HepG2 (cell line): Measurements from ENCODE around the gene NSFL1C. TPM values are rescaled to one million over a fixed set of nuclear protein-coding genes. Genes with fewer than 3 reads are reported as not detected.
A peak's percentile ranks its signal among the peaks of the same experiment; 100 is the strongest.

Experiments used
- FOXC1 ChIP-seq: sonication (generic); formaldehyde crosslinking; IDR thresholded peaks from 2 replicates; pipeline ENCODE4 v1.8.0; 2022; ENCODE audit warnings: mild to moderate bottlenecking, missing genetic modification reagents, borderline replicate concordance
- GFI1 ChIP-seq: sonication (generic); formaldehyde crosslinking; IDR thresholded peaks from 2 replicates; pipeline ENCODE4 v1.5.0; 2020; ENCODE audit warnings: missing genetic modification reagents, mild to moderate bottlenecking, borderline replicate concordance
- JUN ChIP-seq: sonication (generic); formaldehyde crosslinking; IDR thresholded peaks from 2 replicates; pipeline ENCODE4 v1.4.0; 2020; ENCODE audit warnings: mild to moderate bottlenecking, missing genetic modification reagents
- ZNF234 ChIP-seq: sonication (generic); formaldehyde crosslinking; conservative IDR thresholded peaks from 2 replicates; pipeline ENCODE4 v1.5.1; 2020; ENCODE audit warnings: mild to moderate bottlenecking, missing genetic modification reagents
- ZNF615 ChIP-seq: sonication (generic); formaldehyde crosslinking; IDR thresholded peaks from 2 replicates; pipeline ENCODE4 v1.5.0; 2020; ENCODE audit warnings: mild to moderate bottlenecking, missing genetic modification reagents, borderline replicate concordance
- polyA plus RNA-seq, 8 experiments: library from polyadenylated mRNA; depleted of rRNA in 3 of 8; stranded (reverse) in 7 of 8; unstranded in 1 of 8; fragments of >200 nt; fragmentation: Illumina TruSeq in 4 of 8; extraction: Trizol in 4 of 8; gene quantifications; 2 replicates each; pipeline versions ENCODE4 v1.2.1 to v1.2.3, GENCODE V29; 2011 to 2016; ENCODE audit warnings: low read depth in 4 of 8, missing spikeins in 1 of 8, mixed read lengths in 1 of 8; ENCODE audit not compliant: insufficient read depth in 1 of 8
- total RNA-seq, 5 experiments: library from RNA; depleted of rRNA; stranded (reverse); fragments of >200 nt; fragmentation: Illumina TruSeq; extraction: Trizol; gene quantifications; 2 replicates each; pipeline ENCODE4 v1.2.3, GENCODE V29; 2016; ENCODE audit warnings: low read depth in 1 of 5
- TF ChIP-seq, protein P1 (sequence below): sonication (generic); formaldehyde crosslinking; IDR thresholded peaks from 2 replicates; pipeline ENCODE4 v1.8.1; 2023; ENCODE audit warnings: missing genetic modification reagents, inconsistent platforms, borderline replicate concordance
- TF ChIP-seq, protein P2 (sequence below): sonication (generic); formaldehyde crosslinking; IDR thresholded peaks from 2 replicates; pipeline ENCODE4 v1.4.0; 2020; ENCODE audit warnings: missing genetic modification reagents
- TF ChIP-seq, protein P3 (sequence below): sonication (generic); formaldehyde crosslinking; IDR thresholded peaks from 2 replicates; pipeline ENCODE4 v1.4.0; 2020; ENCODE audit warnings: missing genetic modification reagents, low read depth, mild to moderate bottlenecking, borderline replicate concordance
- TF ChIP-seq, protein P4 (sequence below): sonication (generic); formaldehyde crosslinking; IDR thresholded peaks from 2 replicates; pipeline ENCODE4 v1.4.0; 2020; ENCODE audit warnings: missing genetic modification reagents
- TF ChIP-seq, protein P5 (sequence below): sonication (generic); formaldehyde crosslinking; IDR thresholded peaks from 2 replicates; pipeline ENCODE4 v1.8.0; 2022; ENCODE audit warnings: mild to moderate bottlenecking, missing genetic modification reagents, borderline replicate concordance
- TF ChIP-seq, protein P6 (sequence below): sonication (generic); formaldehyde crosslinking; IDR thresholded peaks from 2 replicates; pipeline ENCODE4 v1.4.0; 2020; ENCODE audit warnings: missing genetic modification reagents, mild to moderate bottlenecking, borderline replicate concordance
- TF ChIP-seq, protein P7 (sequence below): sonication (generic); formaldehyde crosslinking; IDR thresholded peaks from 2 replicates; pipeline ENCODE4 v1.4.0; 2020; ENCODE audit warnings: mild to moderate bottlenecking, missing genetic modification reagents

The NSFL1C gene
- total and polyA plus RNA-seq, 2 of the 13 experiments (the other 11 are each of a cell fraction or from before 2014, with no cell fraction given): 22.9 to 62.7 TPM

DNA sequence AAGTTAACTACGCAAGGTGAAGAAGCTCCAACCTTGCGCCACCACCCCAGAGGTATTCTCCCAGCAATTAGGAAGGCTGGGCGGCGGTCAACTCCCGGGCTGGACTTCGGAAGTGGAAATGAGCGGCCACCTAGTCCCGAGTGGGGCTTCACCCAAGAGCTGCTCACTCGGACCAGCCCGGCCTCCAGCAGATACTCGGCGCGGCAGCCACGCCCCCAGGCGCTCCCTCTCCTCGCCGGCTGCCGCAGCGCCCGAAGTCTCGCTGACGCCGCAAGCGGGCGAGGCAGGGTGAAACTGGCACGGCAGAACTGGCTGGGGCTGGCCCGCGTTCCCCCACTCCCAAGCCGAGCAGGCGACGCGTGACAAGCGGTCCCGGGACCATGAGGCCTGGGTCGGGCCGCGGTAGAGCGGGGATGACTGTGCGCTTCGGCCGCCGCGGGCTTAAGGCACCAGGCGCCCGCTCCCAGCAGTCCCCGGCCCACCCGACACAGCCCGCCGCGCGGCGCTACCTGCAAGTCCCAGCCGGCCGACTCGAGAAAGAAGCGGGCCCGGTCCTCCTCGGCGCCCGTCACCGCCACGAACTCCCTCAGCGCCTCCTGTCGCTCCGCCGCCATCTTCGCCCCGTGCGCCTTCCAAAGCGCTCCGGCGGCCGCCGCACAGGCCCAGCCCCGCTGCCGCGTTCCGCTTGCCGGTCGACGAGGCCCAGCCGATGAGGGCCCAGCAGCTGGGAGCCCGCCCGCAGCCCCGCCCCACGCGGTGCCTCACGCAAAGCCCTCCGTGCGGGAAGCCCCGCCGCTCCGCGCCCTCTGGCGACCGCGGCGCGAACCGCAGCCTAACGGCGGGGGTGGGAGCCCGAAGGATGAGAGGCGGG, at the start of gene NSFL1C (continued):
- TF ChIP-seq, protein P1, sequence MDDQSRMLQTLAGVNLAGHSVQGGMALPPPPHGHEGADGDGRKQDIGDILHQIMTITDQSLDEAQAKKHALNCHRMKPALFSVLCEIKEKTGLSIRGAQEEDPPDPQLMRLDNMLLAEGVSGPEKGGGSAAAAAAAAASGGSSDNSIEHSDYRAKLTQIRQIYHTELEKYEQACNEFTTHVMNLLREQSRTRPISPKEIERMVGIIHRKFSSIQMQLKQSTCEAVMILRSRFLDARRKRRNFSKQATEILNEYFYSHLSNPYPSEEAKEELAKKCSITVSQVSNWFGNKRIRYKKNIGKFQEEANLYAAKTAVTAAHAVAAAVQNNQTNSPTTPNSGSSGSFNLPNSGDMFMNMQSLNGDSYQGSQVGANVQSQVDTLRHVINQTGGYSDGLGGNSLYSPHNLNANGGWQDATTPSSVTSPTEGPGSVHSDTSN: peak; percentile 83; the same call in 1 of the 2 replicates
- TF ChIP-seq ZNF615 (CRISPR knock-in tag): no peak
- TF ChIP-seq, protein P2, sequence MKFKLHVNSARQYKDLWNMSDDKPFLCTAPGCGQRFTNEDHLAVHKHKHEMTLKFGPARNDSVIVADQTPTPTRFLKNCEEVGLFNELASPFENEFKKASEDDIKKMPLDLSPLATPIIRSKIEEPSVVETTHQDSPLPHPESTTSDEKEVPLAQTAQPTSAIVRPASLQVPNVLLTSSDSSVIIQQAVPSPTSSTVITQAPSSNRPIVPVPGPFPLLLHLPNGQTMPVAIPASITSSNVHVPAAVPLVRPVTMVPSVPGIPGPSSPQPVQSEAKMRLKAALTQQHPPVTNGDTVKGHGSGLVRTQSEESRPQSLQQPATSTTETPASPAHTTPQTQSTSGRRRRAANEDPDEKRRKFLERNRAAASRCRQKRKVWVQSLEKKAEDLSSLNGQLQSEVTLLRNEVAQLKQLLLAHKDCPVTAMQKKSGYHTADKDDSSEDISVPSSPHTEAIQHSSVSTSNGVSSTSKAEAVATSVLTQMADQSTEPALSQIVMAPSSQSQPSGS (CRISPR knock-in tag): peak; percentile 28; the same call in 1 of the 2 replicates
- peak; percentile 96 for TF ChIP-seq FOXC1 (CRISPR knock-in tag)
- TF ChIP-seq, protein P3, sequence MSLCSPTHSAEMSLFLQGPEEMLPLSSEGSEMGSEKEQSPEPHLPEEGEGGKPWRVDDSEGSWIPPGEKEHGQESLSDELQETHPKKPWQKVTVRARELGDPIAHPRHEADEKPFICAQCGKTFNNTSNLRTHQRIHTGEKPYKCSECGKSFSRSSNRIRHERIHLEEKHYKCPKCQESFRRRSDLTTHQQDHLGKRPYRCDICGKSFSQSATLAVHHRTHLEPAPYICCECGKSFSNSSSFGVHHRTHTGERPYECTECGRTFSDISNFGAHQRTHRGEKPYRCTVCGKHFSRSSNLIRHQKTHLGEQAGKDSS: peak; percentile 99
- TF ChIP-seq, protein P4, sequence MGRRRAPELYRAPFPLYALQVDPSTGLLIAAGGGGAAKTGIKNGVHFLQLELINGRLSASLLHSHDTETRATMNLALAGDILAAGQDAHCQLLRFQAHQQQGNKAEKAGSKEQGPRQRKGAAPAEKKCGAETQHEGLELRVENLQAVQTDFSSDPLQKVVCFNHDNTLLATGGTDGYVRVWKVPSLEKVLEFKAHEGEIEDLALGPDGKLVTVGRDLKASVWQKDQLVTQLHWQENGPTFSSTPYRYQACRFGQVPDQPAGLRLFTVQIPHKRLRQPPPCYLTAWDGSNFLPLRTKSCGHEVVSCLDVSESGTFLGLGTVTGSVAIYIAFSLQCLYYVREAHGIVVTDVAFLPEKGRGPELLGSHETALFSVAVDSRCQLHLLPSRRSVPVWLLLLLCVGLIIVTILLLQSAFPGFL (CRISPR knock-in tag): peak; percentile 75
- TF ChIP-seq, protein P5, sequence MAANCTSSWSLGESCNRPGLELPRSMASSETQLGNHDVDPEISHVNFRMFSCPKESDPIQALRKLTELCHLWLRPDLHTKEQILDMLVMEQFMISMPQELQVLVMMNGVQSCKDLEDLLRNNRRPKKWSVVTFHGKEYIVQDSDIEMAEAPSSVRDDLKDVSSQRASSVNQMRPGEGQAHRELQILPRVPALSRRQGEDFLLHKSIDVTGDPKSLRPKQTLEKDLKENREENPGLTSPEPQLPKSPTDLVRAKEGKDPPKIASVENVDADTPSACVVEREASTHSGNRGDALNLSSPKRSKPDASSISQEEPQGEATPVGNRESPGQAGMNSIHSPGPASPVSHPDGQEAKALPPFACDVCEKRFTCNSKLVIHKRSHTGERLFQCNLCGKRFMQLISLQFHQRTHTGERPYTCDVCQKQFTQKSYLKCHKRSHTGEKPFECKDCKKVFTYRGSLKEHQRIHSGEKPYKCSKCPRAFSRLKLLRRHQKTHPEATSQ (CRISPR knock-in tag): peak; percentile 97
- TF ChIP-seq, protein P6, sequence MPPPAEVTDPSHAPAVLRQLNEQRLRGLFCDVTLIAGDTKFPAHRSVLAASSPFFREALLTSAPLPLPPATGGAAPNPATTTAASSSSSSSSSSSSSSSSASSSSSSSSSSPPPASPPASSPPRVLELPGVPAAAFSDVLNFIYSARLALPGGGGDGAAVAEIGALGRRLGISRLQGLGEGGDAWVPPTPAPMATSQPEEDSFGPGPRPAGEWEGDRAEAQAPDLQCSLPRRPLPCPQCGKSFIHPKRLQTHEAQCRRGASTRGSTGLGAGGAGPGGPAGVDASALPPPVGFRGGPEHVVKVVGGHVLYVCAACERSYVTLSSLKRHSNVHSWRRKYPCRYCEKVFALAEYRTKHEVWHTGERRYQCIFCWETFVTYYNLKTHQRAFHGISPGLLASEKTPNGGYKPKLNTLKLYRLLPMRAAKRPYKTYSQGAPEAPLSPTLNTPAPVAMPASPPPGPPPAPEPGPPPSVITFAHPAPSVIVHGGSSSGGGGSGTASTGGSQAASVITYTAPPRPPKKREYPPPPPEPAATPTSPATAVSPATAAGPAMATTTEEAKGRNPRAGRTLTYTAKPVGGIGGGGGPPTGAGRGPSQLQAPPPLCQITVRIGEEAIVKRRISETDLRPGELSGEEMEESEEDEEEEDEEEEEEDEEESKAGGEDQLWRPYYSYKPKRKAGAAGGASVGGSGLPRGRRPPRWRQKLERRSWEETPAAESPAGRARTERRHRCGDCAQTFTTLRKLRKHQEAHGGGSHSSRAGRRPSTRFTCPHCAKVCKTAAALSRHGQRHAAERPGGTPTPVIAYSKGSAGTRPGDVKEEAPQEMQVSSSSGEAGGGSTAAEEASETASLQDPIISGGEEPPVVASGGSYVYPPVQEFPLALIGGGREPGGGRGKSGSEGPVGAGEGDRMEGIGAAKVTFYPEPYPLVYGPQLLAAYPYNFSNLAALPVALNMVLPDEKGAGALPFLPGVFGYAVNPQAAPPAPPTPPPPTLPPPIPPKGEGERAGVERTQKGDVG (CRISPR knock-in tag): peak; percentile 55
- peak; percentile 93 for TF ChIP-seq JUN (CRISPR knock-in tag)
- TF ChIP-seq GFI1 (CRISPR knock-in tag): peak; percentile 69; the same call in 1 of the 2 replicates
- TF ChIP-seq ZNF234 (CRISPR knock-in tag): peak; percentile 82
- TF ChIP-seq, protein P7, sequence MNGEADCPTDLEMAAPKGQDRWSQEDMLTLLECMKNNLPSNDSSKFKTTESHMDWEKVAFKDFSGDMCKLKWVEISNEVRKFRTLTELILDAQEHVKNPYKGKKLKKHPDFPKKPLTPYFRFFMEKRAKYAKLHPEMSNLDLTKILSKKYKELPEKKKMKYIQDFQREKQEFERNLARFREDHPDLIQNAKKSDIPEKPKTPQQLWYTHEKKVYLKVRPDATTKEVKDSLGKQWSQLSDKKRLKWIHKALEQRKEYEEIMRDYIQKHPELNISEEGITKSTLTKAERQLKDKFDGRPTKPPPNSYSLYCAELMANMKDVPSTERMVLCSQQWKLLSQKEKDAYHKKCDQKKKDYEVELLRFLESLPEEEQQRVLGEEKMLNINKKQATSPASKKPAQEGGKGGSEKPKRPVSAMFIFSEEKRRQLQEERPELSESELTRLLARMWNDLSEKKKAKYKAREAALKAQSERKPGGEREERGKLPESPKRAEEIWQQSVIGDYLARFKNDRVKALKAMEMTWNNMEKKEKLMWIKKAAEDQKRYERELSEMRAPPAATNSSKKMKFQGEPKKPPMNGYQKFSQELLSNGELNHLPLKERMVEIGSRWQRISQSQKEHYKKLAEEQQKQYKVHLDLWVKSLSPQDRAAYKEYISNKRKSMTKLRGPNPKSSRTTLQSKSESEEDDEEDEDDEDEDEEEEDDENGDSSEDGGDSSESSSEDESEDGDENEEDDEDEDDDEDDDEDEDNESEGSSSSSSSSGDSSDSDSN: peak; percentile 99
